Astrocyte of the cerebellum (primary cell): Measurements from ENCODE around the gene EPHA2.

Experiments
- DNase-seq: peaks from one replicate; pipeline ENCODE4 v3.0.0-alpha.2; 2011; ENCODE audit warnings: low read depth
- H3K4me3 ChIP-seq: 2 replicates; pipeline ENCODE4 v1.5.1; 2011; ENCODE audit warnings: mild to moderate bottlenecking, low read depth, low read length, moderate library complexity
- in situ Hi-C: cut with HindIII; loops from 2 replicates; pipeline ENCODE4 v1.10.0; 2017; ENCODE audit warnings: low sequenced_read_pairs
- TF ChIP-seq, protein P1 (sequence below): IDR thresholded peaks from 2 replicates; pipeline ENCODE4 v1.5.1; 2012; ENCODE audit warnings: low read length, low read depth, moderate library complexity, mild to moderate bottlenecking; ENCODE audit errors: missing control alignments

The EPHA2 gene

DNA sequence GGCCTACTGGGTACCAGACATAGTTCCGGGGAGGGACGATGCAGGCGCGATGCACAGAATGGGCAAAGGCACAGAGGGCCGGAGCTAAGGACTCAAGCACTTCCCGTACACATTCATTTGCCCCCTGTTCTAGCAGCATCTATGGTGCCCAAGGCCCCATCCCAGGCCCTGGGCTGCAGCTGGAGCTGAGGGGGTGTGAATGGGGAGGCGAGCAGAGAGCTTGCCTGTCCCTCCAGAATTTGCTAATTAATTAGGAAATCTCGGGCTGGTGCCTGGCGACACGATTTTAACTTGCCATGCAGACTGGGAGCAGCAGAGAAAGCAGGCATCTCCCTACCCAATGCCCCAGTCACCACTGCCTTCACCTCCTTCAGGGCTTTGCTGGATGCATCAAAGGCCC lies 35.9 kb downstream of the EPHA2 start:
- H3K4me3 ChIP-seq = no peak overlapping the region
- in situ Hi-C loops = no loop called here
- TF ChIP-seq, protein P1, sequence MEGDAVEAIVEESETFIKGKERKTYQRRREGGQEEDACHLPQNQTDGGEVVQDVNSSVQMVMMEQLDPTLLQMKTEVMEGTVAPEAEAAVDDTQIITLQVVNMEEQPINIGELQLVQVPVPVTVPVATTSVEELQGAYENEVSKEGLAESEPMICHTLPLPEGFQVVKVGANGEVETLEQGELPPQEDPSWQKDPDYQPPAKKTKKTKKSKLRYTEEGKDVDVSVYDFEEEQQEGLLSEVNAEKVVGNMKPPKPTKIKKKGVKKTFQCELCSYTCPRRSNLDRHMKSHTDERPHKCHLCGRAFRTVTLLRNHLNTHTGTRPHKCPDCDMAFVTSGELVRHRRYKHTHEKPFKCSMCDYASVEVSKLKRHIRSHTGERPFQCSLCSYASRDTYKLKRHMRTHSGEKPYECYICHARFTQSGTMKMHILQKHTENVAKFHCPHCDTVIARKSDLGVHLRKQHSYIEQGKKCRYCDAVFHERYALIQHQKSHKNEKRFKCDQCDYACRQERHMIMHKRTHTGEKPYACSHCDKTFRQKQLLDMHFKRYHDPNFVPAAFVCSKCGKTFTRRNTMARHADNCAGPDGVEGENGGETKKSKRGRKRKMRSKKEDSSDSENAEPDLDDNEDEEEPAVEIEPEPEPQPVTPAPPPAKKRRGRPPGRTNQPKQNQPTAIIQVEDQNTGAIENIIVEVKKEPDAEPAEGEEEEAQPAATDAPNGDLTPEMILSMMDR = no peak
- no peak for DNase-seq

DNA sequence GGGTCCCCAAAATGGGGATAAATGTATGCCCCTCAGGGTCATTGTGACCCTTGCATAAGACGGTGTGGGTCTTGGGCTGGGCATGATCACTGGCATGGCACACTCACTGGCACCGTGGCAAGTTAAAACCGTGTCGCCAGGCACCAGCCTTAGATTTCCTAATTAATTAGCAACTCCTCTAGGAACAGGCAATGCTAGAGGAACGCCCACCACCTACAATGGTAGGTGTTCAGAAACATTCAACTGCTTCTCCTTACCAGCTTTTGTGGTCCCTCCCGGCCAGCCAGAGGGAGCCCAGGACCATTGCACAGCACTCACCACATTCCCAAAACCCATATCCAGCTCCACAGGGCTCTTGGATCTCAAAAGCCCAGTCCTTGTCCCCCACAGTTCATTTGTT lies 36.4 kb downstream of the EPHA2 start:
- H3K4me3 ChIP-seq = no peak overlapping the region
- no peak for DNase-seq
- in situ Hi-C loops = no loop called here
- TF ChIP-seq, protein P1 = no peak

DNA sequence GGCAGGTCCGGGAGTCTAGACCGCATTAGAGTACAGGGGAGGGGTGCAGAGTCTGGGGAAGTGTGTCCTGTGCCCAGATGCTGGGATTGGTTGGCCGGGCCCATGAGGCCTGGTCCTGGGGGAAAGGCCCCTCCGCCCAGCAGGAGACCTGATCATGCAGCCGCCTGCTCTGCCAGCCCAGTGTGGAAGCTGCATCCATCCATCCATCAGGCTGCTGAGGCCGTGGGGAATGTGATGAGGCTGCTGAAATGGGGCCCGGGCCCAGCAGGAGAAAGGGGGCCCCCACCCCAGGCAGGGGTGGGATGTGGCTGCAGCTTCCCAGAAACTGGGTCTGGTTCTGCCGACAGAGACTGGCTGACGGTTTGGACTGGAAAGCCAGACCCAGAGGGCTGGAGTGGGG lies 37.2 kb downstream of the EPHA2 start:
- in situ Hi-C loops = no loop called here
- TF ChIP-seq, protein P1 = no peak
- no peak overlapping the region for H3K4me3 ChIP-seq
- DNase-seq = no peak

DNA sequence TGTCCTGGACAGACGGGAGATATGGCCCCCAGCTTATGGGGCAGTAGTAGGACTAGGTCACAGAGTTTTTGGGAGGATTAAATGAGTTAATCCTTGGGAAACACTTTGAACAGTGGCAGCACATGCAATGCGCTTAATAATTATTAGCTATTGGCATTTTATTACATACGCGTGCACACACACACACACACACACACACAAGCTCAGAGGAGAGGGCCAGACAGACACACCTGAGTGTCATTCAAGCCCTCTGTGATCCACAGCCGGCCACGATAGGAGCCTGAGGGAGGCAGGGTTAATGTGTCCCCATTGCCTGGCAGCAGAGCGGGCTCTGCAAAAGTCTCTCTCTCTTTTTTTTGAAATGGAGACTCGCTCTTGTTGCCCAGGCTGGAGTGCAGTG lies 37.9 kb downstream of the EPHA2 start:
- no peak overlapping the region for H3K4me3 ChIP-seq
- TF ChIP-seq, protein P1 = no peak
- in situ Hi-C loops = no loop called here
- no peak for DNase-seq

DNA sequence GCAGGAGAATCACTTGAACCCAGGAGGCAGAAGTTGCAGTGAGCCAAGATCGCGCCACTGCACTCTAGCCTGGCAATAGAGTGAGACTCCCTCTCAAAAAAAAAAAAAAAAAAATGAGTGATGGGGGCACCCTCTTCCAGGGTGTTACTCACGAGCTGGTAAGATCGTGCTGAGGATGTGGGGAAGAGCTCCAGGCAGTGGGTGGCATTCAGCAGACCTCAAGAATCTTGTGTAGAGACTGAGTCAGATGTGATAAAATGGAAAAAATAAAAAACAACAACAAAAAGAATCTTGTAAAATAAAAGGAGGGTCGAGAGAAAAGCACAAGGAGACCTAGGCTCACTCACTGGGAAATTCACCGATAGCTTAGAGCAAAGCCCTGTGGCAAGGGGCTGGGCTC lies 38.5 kb downstream of the EPHA2 start:
- in situ Hi-C loops = no loop called here
- TF ChIP-seq, protein P1 = no peak
- no peak for DNase-seq
- H3K4me3 ChIP-seq = no peak overlapping the region

DNA sequence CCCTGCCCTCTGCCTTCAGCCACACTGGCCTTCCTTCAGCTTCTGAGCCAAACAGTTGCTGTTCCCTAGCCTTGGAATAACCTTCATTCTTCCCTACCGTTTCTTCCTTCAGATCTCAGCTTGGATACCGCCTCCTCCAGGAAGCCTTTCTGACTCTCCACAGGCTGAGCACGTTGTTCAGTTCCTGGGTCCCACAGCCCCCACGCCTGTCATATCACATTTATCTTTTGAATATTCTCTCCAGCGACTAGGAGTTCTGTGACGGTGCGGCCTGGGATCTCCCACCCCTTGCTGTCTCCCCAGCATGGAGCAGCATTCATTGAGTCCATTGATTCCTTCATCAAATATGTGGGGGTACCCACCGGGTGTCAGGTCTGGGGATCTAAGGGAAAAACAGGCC lies 39.2 kb downstream of the EPHA2 start:
- no peak for DNase-seq
- TF ChIP-seq, protein P1 = no peak
- no peak overlapping the region for H3K4me3 ChIP-seq
- in situ Hi-C loops = no loop called here

DNA sequence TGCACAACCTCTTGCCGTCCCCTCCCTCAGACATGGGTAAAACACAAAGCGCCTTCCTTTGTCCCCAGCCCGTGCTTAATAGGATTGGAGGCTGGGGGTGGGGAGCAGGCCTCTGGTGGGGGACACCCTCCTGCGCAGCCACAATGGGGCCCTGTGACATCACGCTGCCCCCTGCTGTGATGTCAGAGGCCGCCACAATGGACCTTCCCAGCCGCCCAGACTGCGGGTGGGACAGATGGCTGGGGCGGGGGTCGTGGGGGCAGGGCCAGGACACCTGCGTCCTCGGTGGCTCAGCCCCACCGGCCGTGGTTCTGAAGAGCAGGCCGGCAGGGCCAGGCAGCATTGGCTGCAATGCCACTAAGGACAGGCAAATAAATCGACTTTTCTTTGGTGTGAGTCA lies 39.9 kb downstream of the EPHA2 start:
- in situ Hi-C loops = no loop called here
- no peak for DNase-seq
- TF ChIP-seq, protein P1 = no peak

More for the DNA sequence above, 39.9 kb downstream of the EPHA2 start:
- no peak overlapping the region for H3K4me3 ChIP-seq
